H4 (cell line): ENCODE data around the gene TMC3. TPM values are rescaled to one million over a fixed set of nuclear protein-coding genes. Genes with fewer than 3 reads are reported as not detected.

Source experiments
- DNase-seq: peaks from one replicate; pipeline ENCODE4 v3.0.0-alpha.2; 2015; ENCODE audit warnings: low spot score
- total RNA-seq: library from RNA; depleted of rRNA; stranded (reverse); fragments of >200 nt; shearing (Covaris generic); gene quantifications from 2 replicates; pipeline ENCODE4 v1.2.3, GENCODE V29; 2014

Gene TMC3
- total RNA-seq, 1 experiment from 2014 or later = not detected

- DNase-seq = no peak
Measured at GRCh38 chr15:81322676-81323253, 51.2 kb downstream of the TMC3 start.

- DNase-seq = no peak
Measured at GRCh38 chr15:81321667-81322066, 52.3 kb downstream of the TMC3 start.

GRCh38 chr15:81317642-81318017 lies 56.4 kb downstream of the TMC3 start:
- DNase-seq = no peak

GRCh38 chr15:81316267-81316666 lies 57.7 kb downstream of the TMC3 start:
- DNase-seq = no peak

GRCh38 chr15:81315452-81316175 lies 58.4 kb downstream of the TMC3 start:
- DNase-seq = no peak

- DNase-seq = no peak
Measured at GRCh38 chr15:81314378-81314777, 59.6 kb downstream of the TMC3 start.

- DNase-seq = no peak
Measured at GRCh38 chr15:81313686-81314085, 60.3 kb downstream of the TMC3 start.

GRCh38 chr15:81312790-81313543 lies 61.0 kb downstream of the TMC3 start:
- DNase-seq = peak; percentile 96

- DNase-seq = no peak
Measured at GRCh38 chr15:81311752-81312464, 62.1 kb downstream of the TMC3 start.

- no peak for DNase-seq
Measured at GRCh38 chr15:81310480-81310879, 63.5 kb downstream of the TMC3 start.

- DNase-seq = no peak
Measured at GRCh38 chr15:81309647-81310450, 64.2 kb downstream of the TMC3 start.

GRCh38 chr15:81308260-81308659 lies 65.8 kb downstream of the TMC3 start:
- no peak for DNase-seq

GRCh38 chr15:81304226-81304625 lies 69.8 kb downstream of the TMC3 start:
- no peak for DNase-seq

GRCh38 chr15:81303244-81304225 lies 70.5 kb downstream of the TMC3 start:
- DNase-seq = no peak

GRCh38 chr15:81302701-81303109 lies 71.3 kb downstream of the TMC3 start:
- no peak for DNase-seq

- DNase-seq = no peak
Measured at GRCh38 chr15:81301815-81302399, 72.1 kb downstream of the TMC3 start.

GRCh38 chr15:81301385-81301784 lies 72.6 kb downstream of the TMC3 start:
- no peak for DNase-seq

GRCh38 chr15:81299630-81300273 lies 74.3 kb downstream of the TMC3 start:
- no peak for DNase-seq

GRCh38 chr15:81299156-81299555 lies 74.9 kb downstream of the TMC3 start:
- DNase-seq = no peak
